GM21737 (cell line): Measurements from ENCODE around the gene RPS14.
"Not testable (repeated sequence)": the region's sequence is repeated elsewhere in the genome, so short reads cannot be mapped to it uniquely, and the experiment has no call there.

Source experiments
- ATAC-seq: cut with Tn5 transposase; IDR thresholded peaks from one replicate; pipeline ENCODE4 v1.9.1; 2021; ENCODE audit warnings: mild to moderate bottlenecking, moderate library complexity; ENCODE audit not compliant: unreplicated experiment

The RPS14 gene

GRCh38 chr5:150481708-150481965 is 32.1 kb upstream of the RPS14 start:
- no peak for ATAC-seq

- ATAC-seq: no peak
These were observed 29.9 kb upstream of the RPS14 start for GRCh38 chr5:150479416-150479815.

GRCh38 chr5:150476568-150476967 is 27.0 kb upstream of the RPS14 start:
- not testable (repeated sequence) for ATAC-seq

- no peak for ATAC-seq
These were observed 24.3 kb upstream of the RPS14 start for GRCh38 chr5:150473673-150474358.

- no peak for ATAC-seq
These were observed 20.4 kb upstream of the RPS14 start for GRCh38 chr5:150469718-150470469.

- no peak for ATAC-seq
These were observed 18.7 kb upstream of the RPS14 start for GRCh38 chr5:150468206-150468605.

- ATAC-seq: no peak
These were observed 16.4 kb upstream of the RPS14 start for GRCh38 chr5:150465927-150466326.

GRCh38 chr5:150464554-150465012 is 15.0 kb upstream of the RPS14 start:
- no peak for ATAC-seq

GRCh38 chr5:150461231-150461630 is 11.7 kb upstream of the RPS14 start:
- peak; percentile 79 for ATAC-seq

GRCh38 chr5:150460781-150461180 is 11.2 kb upstream of the RPS14 start:
- ATAC-seq: no peak

GRCh38 chr5:150458802-150459557 is 9.4 kb upstream of the RPS14 start:
- no peak for ATAC-seq

GRCh38 chr5:150457562-150458240 is 8.2 kb upstream of the RPS14 start:
- ATAC-seq: no peak

- ATAC-seq: no peak
These were observed 7.6 kb upstream of the RPS14 start for GRCh38 chr5:150457121-150457520.

GRCh38 chr5:150454492-150455229 is 5.1 kb upstream of the RPS14 start:
- ATAC-seq: no peak

GRCh38 chr5:150454027-150454426 is 4.5 kb upstream of the RPS14 start:
- not testable (repeated sequence) for ATAC-seq

- no peak for ATAC-seq
These were observed 3.4 kb upstream of the RPS14 start for GRCh38 chr5:150452914-150453313.

GRCh38 chr5:150451594-150451993 is 2.1 kb upstream of the RPS14 start:
- ATAC-seq: no peak

- peak; percentile 29 for ATAC-seq
These were observed 505 bp downstream of the RPS14 start for GRCh38 chr5:150448952-150449516.

- no peak for ATAC-seq
These were observed 1.2 kb downstream of the RPS14 start for GRCh38 chr5:150448334-150448733.

- no peak for ATAC-seq
These were observed 2.4 kb downstream of the RPS14 start for GRCh38 chr5:150447188-150447587.
